RWPE2 (cell line): Measurements from ENCODE around the gene TYW1.
"Not testable (repeated sequence)": the region's sequence is repeated elsewhere in the genome, so short reads cannot be mapped to it uniquely, and the experiment has no call there.

ENCODE experiments used
- ATAC-seq: fragments of 200-7000 bp; cut with Tn5 transposase; 3 replicates; pipeline ENCODE4 v1.9.1; 2021; ENCODE audit warnings: low read depth
- DNase-seq: peaks from one replicate; pipeline ENCODE4 v3.0.0-alpha.2; 2020; ENCODE audit warnings: low spot score
- H3K27ac ChIP-seq: fragments of 450-650 bp; 2 replicates; pipeline ENCODE4 v1.5.1; 2017; ENCODE audit warnings: mild to moderate bottlenecking; ENCODE audit not compliant: poor library complexity, severe bottlenecking
- H3K27me3 ChIP-seq: fragments of 250-450 bp; sonication (Bioruptor Pico); 2 replicates; pipeline ENCODE4 v1.5.1; 2021; ENCODE audit warnings: mild to moderate bottlenecking, moderate library complexity; ENCODE audit not compliant: insufficient read depth, poor library complexity, severe bottlenecking
- H3K36me3 ChIP-seq: fragments of 250-450 bp; sonication (Bioruptor Pico); 2 replicates; pipeline ENCODE4 v1.5.1; 2020; ENCODE audit warnings: low read depth, mild to moderate bottlenecking, moderate library complexity
- H3K4me1 ChIP-seq: fragments of 250-450 bp; sonication (Bioruptor Pico); 2 replicates; pipeline ENCODE4 v1.5.1; 2021; ENCODE audit warnings: mild to moderate bottlenecking, moderate library complexity; ENCODE audit not compliant: insufficient read depth, poor library complexity, severe bottlenecking
- H3K4me3 ChIP-seq: fragments of 250-450 bp; sonication (Bioruptor Pico); 2 replicates; pipeline ENCODE4 v1.5.1; 2021; ENCODE audit warnings: mild to moderate bottlenecking, moderate library complexity; ENCODE audit not compliant: severe bottlenecking
- H3K9me3 ChIP-seq: fragments of 250-450 bp; sonication (Bioruptor Pico); 2 replicates; pipeline ENCODE4 v1.5.1; 2021; ENCODE audit warnings: mild to moderate bottlenecking, moderate library complexity; ENCODE audit not compliant: severe bottlenecking
- TF ChIP-seq, protein P1 (sequence below): fragments of 450-650 bp; IDR thresholded peaks from one replicate; pipeline ENCODE4 v1.5.1; 2017; ENCODE audit warnings: mild to moderate bottlenecking, moderate library complexity; ENCODE audit not compliant: poor library complexity, severe bottlenecking

TYW1 gene

DNA sequence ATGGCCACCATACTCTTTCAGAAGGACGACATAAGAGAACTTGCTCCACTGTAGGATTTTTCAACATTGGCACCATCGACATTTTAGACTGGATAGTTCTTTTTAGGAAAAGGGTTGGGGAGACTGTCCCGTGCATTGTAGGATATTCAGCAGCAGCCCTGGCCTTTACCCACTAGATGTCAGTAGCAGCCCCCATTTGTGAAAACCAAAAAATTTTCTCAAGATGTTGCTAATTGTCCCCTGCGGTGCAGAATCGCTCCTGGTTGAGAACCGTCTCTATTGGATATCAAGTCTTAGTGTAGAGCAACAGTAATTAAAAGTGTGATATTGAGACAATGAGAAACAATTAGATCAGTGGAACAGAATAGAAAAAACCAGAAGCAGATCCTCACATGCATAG is 180.1 kb downstream of the TYW1 start:
- not testable (repeated sequence) for H3K9me3 ChIP-seq, H3K36me3 ChIP-seq, H3K27ac ChIP-seq, H3K4me3 ChIP-seq, H3K27me3 ChIP-seq, DNase-seq
- peaks cover 13% of the 10 kb centered on the region for H3K4me1 ChIP-seq
- peak; percentile 61 for ATAC-seq
- TF ChIP-seq, protein P1, sequence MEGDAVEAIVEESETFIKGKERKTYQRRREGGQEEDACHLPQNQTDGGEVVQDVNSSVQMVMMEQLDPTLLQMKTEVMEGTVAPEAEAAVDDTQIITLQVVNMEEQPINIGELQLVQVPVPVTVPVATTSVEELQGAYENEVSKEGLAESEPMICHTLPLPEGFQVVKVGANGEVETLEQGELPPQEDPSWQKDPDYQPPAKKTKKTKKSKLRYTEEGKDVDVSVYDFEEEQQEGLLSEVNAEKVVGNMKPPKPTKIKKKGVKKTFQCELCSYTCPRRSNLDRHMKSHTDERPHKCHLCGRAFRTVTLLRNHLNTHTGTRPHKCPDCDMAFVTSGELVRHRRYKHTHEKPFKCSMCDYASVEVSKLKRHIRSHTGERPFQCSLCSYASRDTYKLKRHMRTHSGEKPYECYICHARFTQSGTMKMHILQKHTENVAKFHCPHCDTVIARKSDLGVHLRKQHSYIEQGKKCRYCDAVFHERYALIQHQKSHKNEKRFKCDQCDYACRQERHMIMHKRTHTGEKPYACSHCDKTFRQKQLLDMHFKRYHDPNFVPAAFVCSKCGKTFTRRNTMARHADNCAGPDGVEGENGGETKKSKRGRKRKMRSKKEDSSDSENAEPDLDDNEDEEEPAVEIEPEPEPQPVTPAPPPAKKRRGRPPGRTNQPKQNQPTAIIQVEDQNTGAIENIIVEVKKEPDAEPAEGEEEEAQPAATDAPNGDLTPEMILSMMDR, result peak; percentile 63

DNA sequence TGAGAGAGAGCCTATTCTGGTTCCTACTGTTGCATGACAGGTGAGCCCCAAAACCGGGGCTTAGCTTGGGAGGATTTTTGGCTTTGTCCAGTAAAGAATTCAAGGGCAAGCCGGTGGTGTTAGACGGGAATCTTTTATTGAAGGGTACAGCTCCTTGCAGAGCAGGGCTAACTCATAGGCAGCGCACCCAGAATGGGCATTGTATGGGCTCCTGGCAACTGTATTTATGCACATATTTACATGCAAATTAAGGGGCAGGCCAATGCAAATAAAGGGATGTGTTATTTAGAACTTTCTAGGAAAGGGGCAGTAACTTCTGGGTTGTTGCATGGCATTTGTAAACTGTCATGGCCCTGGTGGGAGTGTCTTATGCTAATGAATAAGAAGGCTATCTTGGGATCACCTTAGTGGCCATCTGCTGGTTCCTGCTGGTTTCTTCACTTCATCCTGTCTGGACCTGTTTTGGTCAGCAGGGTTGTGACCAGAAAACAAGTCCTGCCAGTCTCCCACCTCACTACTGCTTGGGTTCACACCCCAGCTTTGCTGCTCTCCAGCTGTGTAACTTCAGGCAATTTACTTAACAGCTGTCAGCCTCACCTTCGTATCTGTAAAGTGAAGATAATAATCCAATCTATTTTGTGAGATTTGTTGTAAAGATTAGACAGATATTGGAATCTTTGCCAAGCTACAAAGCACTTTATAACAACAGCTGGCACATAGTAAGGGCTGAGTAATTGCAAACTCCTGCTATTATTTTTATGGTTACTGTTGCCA is 182.5 kb downstream of the TYW1 start:
- not testable (repeated sequence) for DNase-seq, H3K9me3 ChIP-seq, H3K27me3 ChIP-seq, H3K36me3 ChIP-seq, H3K4me3 ChIP-seq, H3K27ac ChIP-seq
- H3K4me1 ChIP-seq, result peaks cover 16% of the 10 kb centered on the region
- ATAC-seq, result peak; percentile 72

DNA sequence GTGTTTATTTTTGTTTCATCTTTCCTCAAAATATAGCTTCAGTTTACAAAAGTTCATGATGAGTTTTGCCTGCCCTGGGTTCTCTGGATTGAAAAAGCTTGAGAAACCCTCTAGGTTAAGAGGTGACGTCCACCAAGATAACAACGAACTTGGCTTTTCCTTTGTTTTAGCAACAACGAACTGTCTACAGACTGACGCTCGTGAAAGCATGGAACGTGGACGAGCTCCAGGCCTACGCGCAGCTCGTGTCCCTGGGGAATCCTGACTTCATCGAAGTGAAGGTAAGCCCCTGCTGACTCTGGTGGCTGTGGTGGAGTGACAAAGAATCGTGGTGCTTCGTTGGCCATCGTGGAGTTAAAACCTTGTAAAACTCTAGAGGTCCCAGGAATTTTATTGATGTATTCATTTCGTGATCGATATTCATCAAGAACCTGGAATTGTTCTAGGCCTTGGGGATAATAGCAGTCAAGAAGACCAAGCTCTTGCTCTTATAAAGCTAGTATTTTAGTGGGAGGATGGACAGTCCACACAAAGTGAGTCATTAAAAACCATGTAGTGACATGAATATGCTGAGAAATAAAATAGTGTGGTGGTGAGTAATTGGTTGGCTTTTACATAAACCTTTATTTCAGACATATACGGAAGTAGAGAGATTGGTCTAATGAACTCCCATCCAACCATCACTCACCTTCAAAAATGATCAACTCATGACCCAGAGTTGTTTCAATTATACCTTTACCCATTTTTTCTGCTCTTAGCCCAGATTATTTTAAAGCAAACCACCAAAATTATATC is 186.5 kb downstream of the TYW1 start:
- not testable (repeated sequence) for H3K9me3 ChIP-seq, H3K36me3 ChIP-seq, H3K27me3 ChIP-seq, DNase-seq, H3K4me3 ChIP-seq
- H3K4me1 ChIP-seq, result peaks cover 16% of the 10 kb centered on the region
- H3K27ac ChIP-seq, result peak overlapping the region; percentile 19
- peak; percentile 89 for ATAC-seq

DNA sequence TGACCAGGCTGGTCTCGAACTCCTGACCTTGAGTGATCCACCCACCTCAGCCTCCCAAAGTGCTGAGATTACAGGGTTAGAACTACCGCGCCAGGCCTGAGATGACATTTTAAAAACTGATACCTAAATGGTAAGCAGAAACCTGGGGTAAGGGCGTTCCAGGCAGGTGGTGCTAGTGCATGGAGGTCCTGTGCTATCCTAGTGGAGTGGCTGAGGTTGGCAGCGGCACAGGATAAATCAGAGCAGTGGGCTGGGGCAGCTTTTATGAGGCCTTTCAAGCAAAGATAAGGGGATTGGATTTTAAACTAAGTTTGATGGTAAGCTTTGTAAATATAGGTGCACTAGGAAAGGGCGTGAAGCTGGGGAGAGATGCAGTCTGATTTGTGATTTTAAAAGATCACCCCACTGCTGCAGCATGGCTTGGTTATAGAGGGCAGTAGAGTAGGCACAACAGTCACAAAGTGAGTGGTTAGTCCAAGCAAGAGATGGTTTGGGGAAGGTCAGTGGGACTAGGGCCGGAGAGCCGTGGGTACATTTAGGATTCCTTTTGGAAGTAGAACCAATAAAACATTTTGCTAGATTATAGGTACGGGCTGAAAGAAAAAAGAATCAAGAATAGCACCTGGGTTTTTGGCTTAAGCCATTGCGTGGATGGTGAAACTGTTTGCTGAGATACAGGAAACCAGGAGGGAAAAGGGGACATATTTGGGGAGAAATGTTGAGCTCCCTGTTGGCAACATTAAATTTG is 188.5 kb downstream of the TYW1 start:
- not testable (repeated sequence) for H3K36me3 ChIP-seq, DNase-seq, H3K27me3 ChIP-seq, H3K4me3 ChIP-seq, ATAC-seq, H3K27ac ChIP-seq, H3K9me3 ChIP-seq
- H3K4me1 ChIP-seq, result peaks cover 14% of the 10 kb centered on the region

DNA sequence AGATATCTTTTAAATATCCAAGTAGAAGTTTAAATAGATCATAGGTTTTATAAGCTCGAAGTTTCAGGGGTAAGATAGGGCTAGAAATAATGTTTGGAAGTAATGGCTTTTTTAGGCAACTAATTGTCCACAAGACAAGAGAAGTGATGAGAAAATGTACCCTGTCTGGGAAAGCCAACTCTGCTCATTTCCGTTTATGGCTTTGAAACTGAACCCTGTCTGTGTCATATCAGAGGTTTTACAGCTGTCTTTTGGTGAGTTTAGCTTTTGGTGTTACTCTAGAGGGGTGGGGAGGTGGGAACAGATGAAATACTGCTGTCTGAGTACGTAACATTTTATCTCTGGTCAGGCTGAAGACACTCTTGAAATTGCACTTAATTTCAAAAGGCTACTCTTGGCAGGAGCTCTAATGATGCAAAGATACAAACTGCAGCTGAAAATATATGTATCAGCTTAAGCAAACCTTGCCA is 189.1 kb downstream of the TYW1 start:
- H3K9me3 ChIP-seq, ATAC-seq, H3K27ac ChIP-seq, H3K36me3 ChIP-seq, H3K4me3 ChIP-seq, DNase-seq, H3K27me3 ChIP-seq: not testable (repeated sequence)
- H3K4me1 ChIP-seq, result peaks cover 16% of the 10 kb centered on the region

DNA sequence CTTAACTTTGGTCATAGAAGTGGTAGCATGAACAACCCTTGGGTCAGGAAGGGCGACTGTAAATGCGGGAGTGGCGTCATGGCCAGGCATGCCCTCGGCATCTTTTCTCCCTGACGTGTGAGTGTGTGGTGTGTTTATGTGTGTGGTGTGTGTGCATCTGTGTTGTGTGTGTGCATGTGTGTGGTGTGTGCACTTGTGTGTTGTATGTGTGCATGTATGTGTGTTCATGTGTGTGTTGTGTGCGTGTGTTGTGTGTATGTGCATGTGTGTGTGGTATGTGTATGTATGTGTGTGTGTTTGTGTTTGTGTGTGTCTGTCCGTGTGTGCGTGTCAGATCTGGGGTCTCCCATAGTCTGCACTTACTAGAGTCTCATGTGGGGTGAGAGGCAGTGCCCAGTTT is 192.5 kb downstream of the TYW1 start:
- ATAC-seq, H3K4me3 ChIP-seq, DNase-seq, H3K36me3 ChIP-seq, H3K27me3 ChIP-seq, H3K27ac ChIP-seq, H3K9me3 ChIP-seq: not testable (repeated sequence)
- peaks cover 14% of the 10 kb centered on the region for H3K4me1 ChIP-seq

DNA sequence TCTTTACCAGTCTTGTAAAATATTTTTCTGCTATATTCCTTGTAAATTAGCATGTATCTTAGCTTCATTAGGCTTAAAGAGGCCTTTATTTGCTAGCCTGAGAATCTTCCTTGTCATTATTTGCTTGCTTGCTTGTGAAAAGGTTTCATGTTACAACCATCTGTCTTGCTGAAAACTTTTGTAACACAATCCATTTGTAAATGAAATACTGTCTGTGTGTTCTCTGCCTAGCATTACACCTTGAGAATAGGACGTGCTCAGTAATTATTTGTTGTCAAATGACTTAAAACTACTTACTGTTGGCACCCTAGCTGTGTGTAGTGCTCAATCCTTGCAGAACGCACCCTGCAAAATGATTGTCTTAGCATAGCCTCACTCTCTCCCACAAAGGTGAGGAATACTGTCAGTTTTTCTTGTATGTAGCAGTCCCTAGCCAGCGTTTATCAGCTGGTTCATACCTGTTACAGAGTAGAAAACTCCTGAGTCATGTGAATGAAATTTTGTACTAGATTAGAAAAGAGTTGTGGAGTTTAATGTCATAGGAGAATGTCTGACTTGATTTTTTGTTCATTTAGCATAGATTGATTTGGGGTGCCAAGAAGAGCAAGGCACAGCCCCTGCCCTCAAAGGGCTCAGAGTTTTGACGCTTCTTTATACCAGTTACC is 193.3 kb downstream of the TYW1 start:
- not testable (repeated sequence) for H3K27ac ChIP-seq
- ATAC-seq, result peak; percentile 75

DNA sequence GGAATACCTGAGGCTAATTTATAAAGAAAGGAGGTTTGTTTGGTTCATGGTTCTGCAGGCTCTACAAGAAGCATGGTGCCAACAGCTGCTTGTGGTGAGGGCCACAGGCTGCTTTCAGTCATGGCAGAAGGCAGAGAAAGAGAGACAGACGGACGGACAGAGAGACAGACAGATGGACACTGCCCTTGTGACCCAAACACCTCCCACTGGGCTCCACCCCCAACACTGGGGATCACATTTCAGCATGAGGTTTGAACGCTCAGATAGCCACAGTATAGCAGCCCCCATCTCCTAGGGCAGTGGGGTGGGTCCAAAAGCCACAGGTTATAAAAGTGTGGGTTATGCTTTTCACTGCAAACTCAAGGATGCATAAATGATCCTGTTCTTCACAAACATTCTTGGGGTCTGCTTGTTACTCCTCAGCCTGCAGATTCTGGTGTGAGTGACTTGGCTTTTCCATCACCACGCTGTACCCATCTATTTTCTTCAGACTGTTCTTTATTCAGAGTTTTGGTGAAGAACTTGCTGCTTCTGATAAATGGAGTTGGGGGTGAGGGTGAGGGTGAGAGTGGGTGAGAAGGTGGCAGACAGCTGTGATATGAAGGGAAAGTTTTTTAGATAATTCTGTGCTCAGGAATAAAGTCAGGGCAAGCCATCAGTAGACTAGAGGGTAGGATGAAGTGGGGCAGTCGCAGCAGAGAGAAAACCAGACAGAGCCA is 194.5 kb downstream of the TYW1 start:
- DNase-seq, H3K27me3 ChIP-seq, H3K4me3 ChIP-seq, H3K27ac ChIP-seq, H3K9me3 ChIP-seq, ATAC-seq, H3K36me3 ChIP-seq: not testable (repeated sequence)
- peaks cover 14% of the 10 kb centered on the region for H3K4me1 ChIP-seq

More for the DNA sequence above, 193.3 kb downstream of the TYW1 start:
- not testable (repeated sequence) for H3K9me3 ChIP-seq, DNase-seq, H3K4me3 ChIP-seq, H3K27me3 ChIP-seq, H3K36me3 ChIP-seq
- peaks cover 14% of the 10 kb centered on the region for H3K4me1 ChIP-seq

DNA sequence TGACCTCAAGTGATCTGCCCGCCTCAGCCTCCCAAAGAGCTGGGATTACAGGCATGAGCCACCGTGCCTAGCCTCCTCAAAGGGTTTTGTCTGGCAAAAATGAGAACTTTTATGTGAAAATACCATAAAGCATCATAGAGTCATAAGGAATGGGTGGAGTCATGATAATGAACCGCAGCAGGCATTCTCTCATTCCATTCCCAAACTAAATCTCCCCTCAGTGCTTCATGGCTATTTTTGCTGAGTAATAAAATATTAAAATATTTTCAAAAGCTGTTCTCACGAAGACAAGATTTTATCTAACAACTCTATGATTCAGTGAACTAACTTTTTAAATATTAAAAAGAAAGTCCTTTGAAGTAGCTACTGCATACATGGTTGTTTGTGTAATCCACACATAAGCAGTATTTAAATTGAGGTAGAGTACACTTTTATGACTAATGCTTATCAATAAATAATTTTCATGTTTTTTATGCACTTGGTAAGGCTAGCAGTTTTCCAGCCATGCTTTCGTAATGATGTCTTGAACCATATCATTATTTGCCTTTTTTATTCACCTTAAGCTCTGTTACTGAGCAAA is 195.6 kb downstream of the TYW1 start:
- H3K36me3 ChIP-seq, H3K9me3 ChIP-seq, H3K4me3 ChIP-seq, H3K27me3 ChIP-seq, ATAC-seq, DNase-seq, H3K27ac ChIP-seq: not testable (repeated sequence)
- H3K4me1 ChIP-seq, result peaks cover 14% of the 10 kb centered on the region
